DND-41 (cell line): ENCODE results near the gene RUFY2.

Source experiments
- EZH2 ChIP-seq: IDR thresholded peaks from 3 replicates; pipeline ENCODE4 v1.6.1; 2012; ENCODE audit warnings: borderline replicate concordance, low read depth, mild to moderate bottlenecking, moderate library complexity, low read length, inconsistent platforms; ENCODE audit not compliant: severe bottlenecking
- TF ChIP-seq, protein P1 (sequence below): IDR thresholded peaks from 2 replicates; pipeline ENCODE4 v1.5.1; 2012; ENCODE audit warnings: borderline replicate concordance, low read length, moderate library complexity, mild to moderate bottlenecking; ENCODE audit not compliant: poor library complexity, severe bottlenecking; ENCODE audit errors: extremely low read depth

DNA sequence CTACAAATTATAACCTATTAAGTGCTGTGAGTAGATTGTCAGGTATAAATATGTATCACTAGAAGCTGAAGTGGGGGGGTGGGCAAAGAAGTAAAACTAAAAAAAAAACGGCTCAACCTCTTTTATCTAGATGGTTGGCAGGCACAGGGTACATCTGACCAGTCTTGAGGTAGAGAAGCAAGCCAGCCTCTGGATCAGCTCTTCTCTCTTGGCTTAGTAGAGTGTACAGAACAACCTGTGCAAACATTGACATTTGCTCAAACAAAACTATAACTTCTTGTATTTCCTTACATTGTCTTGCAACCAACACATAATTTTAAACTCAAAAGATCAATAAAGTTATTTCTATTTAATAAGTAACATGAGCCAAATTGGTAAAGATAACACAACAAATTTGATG is 39.1 kb upstream of the RUFY2 start:
- TF ChIP-seq, protein P1, sequence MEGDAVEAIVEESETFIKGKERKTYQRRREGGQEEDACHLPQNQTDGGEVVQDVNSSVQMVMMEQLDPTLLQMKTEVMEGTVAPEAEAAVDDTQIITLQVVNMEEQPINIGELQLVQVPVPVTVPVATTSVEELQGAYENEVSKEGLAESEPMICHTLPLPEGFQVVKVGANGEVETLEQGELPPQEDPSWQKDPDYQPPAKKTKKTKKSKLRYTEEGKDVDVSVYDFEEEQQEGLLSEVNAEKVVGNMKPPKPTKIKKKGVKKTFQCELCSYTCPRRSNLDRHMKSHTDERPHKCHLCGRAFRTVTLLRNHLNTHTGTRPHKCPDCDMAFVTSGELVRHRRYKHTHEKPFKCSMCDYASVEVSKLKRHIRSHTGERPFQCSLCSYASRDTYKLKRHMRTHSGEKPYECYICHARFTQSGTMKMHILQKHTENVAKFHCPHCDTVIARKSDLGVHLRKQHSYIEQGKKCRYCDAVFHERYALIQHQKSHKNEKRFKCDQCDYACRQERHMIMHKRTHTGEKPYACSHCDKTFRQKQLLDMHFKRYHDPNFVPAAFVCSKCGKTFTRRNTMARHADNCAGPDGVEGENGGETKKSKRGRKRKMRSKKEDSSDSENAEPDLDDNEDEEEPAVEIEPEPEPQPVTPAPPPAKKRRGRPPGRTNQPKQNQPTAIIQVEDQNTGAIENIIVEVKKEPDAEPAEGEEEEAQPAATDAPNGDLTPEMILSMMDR: no peak
- no peak for TF ChIP-seq EZH2
